Activated naive CD4-positive, alpha-beta T cell treated with anti-CD3 and anti-CD28 coated beads, Interleukin-2, amount 10 ng/mL, durations not matched to agents 7 days and 5 days (primary cell): Measurements from ENCODE around the gene CHDH.

Source experiments
- CTCF ChIA-PET: fragments of 350-600 bp; sonication (Branson Sonifier 250); formaldehyde crosslinking; loops from one replicate; lab custom pipeline; 2021; ENCODE audit warnings: antibody characterized with exemption; lab: Charles Lee
- DNase-seq: peaks from one replicate; pipeline ENCODE4 v3.0.0-alpha.2; 2020
- H3K27ac Mint-ChIP-seq: one replicate; pipeline ENCODE4 v1.8.0; 2021; ENCODE audit warnings: mild to moderate bottlenecking, moderate library complexity, mixed read lengths
- H3K27me3 Mint-ChIP-seq: one replicate; pipeline ENCODE4 v1.8.0; 2021; ENCODE audit warnings: mild to moderate bottlenecking, mixed read lengths
- H3K36me3 Mint-ChIP-seq: one replicate; pipeline ENCODE4 v1.8.0; 2021; ENCODE audit warnings: mixed read lengths
- H3K4me1 Mint-ChIP-seq: one replicate; pipeline ENCODE4 v1.8.0; 2021; ENCODE audit warnings: mixed read lengths
- H3K4me3 Mint-ChIP-seq: one replicate; pipeline ENCODE4 v1.8.0; 2021; ENCODE audit warnings: mild to moderate bottlenecking, moderate library complexity, mixed read lengths
- H3K9me3 Mint-ChIP-seq: one replicate; pipeline ENCODE4 v1.8.0; 2021; ENCODE audit warnings: mixed read lengths

CHDH gene

DNA sequence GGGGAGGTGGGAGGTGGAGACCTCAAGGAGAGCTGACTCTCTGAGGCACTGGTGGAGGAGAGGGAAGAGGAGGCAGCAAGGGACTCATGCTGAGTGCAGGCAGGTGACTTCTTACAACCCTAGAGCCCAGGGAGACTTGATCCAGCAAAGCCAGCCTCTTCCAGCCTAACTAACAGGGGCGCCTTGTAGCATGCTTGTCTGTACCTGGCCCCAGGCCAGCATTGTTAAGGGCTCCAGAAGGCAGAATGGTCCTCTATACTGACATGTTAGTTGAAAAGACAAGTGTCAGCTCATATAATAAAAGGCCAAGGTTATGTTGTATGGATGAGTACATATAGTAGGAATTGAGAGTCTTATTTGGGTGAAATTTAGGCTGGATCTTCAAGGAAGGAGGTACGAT, 65.4 kb downstream of the CHDH start:
- no peaks in the 10 kb centered on the region for H3K9me3 Mint-ChIP-seq

DNA sequence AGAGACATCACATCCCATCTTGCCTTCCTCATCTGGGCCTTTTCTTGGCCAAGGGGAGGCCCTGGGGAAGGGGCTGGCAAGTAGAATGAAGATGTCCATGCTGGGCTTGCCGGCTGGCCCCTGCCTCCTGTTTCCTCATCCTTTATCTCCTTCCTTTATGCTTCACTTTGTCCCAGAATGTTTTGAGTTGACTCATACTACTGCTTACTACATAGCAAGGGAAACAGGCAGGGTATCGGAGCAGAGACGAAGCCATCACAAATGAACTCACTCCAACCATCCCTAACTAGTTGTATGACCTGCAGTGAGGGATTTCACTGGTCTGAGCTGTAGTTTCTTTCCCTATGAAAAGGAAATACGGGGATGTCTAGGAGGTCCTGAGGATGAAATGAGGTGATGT, 66.0 kb downstream of the CHDH start:
- Mint-ChIP-seq H3K27me3 (peaks cover 38% of the 10 kb centered on the region), H3K36me3 (no peaks in the 10 kb centered on the region), H3K4me3 (no peak overlapping the region), H3K9me3 (no peaks in the 10 kb centered on the region), H3K27ac (no peak overlapping the region), H3K4me1 (no peaks in the 10 kb centered on the region)
- no peak for DNase-seq
- CTCF ChIA-PET, result no interaction called here

More for the DNA sequence above, 65.4 kb downstream of the CHDH start:
- Mint-ChIP-seq H3K4me3 (no peak overlapping the region), H3K36me3 (no peaks in the 10 kb centered on the region), H3K27ac (no peak overlapping the region), H3K4me1 (no peaks in the 10 kb centered on the region), H3K27me3 (peaks cover 38% of the 10 kb centered on the region)
- DNase-seq, result no peak
- CTCF ChIA-PET, result no interaction called here

- Mint-ChIP-seq H3K4me3 (no peak overlapping the region), H3K27me3 (peaks cover 35% of the 10 kb centered on the region)
- no peak for DNase-seq
These were observed 68.1 kb downstream of the CHDH start for GRCh38 chr3:53778153-53778552.

DNA sequence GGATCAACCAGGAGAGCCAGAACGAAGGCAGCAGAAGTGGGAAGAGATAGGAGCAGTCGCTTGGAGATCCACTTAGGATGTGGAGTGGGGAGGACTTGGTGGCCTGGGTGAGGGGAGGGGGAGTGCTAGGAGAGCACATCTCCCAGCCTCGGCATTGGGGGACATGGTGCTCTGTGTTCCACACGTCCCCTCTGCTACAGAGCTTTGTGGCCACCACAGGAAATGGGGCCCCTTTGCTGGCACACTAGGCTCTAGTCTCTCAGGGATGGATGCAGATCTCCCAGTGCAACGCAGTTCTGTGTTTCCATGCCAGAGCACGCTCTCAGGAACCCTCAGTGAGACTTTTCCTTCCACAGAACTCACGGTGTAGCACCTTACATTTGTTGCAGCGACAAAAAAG, 68.8 kb downstream of the CHDH start:
- DNase-seq, result no peak
- CTCF ChIA-PET, result no interaction called here
- Mint-ChIP-seq H3K27ac (no peak overlapping the region), H3K36me3 (no peaks in the 10 kb centered on the region), H3K9me3 (no peaks in the 10 kb centered on the region), H3K4me1 (no peaks in the 10 kb centered on the region), H3K27me3 (peaks cover 41% of the 10 kb centered on the region), H3K4me3 (no peak overlapping the region)

More at GRCh38 chr3:53778153-53778552, 68.1 kb downstream of the CHDH start:
- Mint-ChIP-seq H3K36me3 (no peaks in the 10 kb centered on the region), H3K9me3 (no peaks in the 10 kb centered on the region), H3K27ac (no peak overlapping the region), H3K4me1 (no peaks in the 10 kb centered on the region)
- CTCF ChIA-PET, result no interaction called here

- CTCF ChIA-PET, result no interaction called here
- H3K4me1 Mint-ChIP-seq, result no peaks in the 10 kb centered on the region
- H3K4me3 Mint-ChIP-seq, result no peak overlapping the region
- H3K36me3 Mint-ChIP-seq, result no peaks in the 10 kb centered on the region
- no peaks in the 10 kb centered on the region for H3K9me3 Mint-ChIP-seq
- peaks cover 45% of the 10 kb centered on the region for H3K27me3 Mint-ChIP-seq
- no peak overlapping the region for H3K27ac Mint-ChIP-seq
- no peak for DNase-seq
These were observed 69.6 kb downstream of the CHDH start for GRCh38 chr3:53776494-53777101.

DNA sequence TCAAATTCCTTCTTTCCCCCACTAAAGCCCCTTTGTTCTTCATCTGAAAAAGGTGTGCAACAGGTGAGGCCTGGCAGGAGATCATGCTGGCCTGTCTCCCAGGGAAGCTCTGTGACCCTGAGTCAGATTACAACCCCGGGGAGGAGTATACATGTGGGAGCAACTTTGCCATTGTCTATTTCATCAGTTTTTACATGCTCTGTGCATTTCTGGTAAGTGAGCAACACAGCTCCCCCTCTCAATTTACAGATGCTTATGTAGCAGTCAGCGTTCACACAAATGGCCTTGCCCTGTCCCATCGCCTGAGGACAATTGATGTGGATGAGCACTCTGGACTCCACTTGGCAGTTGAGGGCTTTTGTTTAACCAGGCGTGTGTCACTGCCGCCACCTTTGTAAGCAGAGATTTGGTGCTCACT, 70.4 kb downstream of the CHDH start:
- Mint-ChIP-seq H3K9me3 (no peaks in the 10 kb centered on the region), H3K36me3 (no peaks in the 10 kb centered on the region), H3K4me3 (no peak overlapping the region), H3K27me3 (peaks cover 42% of the 10 kb centered on the region), H3K27ac (no peak overlapping the region), H3K4me1 (no peaks in the 10 kb centered on the region)
- CTCF ChIA-PET, result no interaction called here
- DNase-seq, result no peak

GRCh38 chr3:53775018-53775417, 71.2 kb downstream of the CHDH start:
- CTCF ChIA-PET, result no interaction called here
- H3K27me3 Mint-ChIP-seq, result peaks cover 44% of the 10 kb centered on the region
- no peak for DNase-seq
- H3K4me3 Mint-ChIP-seq, result no peak overlapping the region
- H3K27ac Mint-ChIP-seq, result no peak overlapping the region
- no peaks in the 10 kb centered on the region for H3K4me1 Mint-ChIP-seq
- H3K9me3 Mint-ChIP-seq, result no peaks in the 10 kb centered on the region
- no peaks in the 10 kb centered on the region for H3K36me3 Mint-ChIP-seq

- H3K27me3 Mint-ChIP-seq, result peaks cover 48% of the 10 kb centered on the region
- no peaks in the 10 kb centered on the region for H3K36me3 Mint-ChIP-seq
- no peaks in the 10 kb centered on the region for H3K9me3 Mint-ChIP-seq
- H3K4me3 Mint-ChIP-seq, result no peak overlapping the region
- no peaks in the 10 kb centered on the region for H3K4me1 Mint-ChIP-seq
- CTCF ChIA-PET, result no interaction called here
- no peak for DNase-seq
- no peak overlapping the region for H3K27ac Mint-ChIP-seq
These were observed 71.8 kb downstream of the CHDH start for GRCh38 chr3:53774414-53774813.

DNA sequence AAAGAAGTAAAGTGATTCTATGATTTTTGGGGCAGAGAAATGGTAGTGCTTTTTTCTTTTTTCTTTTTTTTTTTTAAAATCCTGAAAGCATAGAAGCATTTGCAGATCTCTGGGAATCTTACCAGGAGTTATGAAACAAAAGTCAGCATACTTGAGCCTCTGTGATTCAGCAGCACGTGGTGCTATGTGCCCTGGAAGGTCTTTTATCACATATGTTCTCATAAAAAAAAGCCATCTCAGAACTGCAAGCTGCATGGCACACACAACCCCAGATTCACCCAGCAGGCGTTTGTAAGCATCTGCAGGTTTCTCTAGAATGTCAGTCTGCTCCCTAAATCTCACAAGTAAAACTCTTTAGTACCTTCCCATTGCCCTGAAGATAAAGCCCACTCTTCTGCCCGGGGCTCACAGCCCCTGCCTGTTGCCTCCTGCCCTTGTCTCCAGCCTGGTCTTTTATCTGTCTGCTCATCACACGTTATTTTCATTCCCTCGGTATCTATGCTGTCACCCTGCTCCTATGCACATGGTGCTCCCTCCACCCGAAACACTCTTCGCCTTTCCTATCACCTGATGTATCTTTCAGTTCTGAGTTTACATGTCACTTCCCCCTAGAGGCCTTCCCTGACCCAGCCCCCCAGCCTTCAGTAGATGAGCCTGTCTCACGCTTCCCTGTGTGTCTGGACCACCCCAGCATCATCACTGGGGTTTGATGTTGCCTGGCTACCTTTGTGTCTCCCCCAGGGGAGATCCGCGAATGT, 72.4 kb downstream of the CHDH start:
- Mint-ChIP-seq H3K27me3 (peaks cover 55% of the 10 kb centered on the region), H3K27ac (no peak overlapping the region)

DNA sequence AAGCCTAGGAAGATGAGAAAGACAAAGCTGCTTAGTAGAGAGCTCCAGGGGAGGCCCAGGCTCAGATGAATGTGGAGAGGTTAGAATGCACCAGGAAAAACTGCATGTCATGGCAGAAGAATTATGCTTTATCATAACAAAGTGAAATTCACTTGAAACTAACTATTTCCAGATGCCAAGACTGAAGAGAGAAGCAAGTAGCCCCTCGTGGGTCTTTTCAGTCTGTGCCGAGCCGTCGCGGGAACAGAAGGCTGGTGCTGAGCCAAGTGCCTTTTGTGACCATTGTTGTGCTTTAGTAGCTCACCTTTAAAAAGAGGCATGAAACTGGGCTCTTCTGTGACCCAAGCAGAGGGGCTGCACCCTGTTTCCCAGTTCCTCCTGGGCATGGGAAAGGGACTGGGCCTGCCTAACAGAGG, 73.2 kb downstream of the CHDH start:
- H3K4me1 Mint-ChIP-seq, result no peaks in the 10 kb centered on the region
- no peak overlapping the region for H3K4me3 Mint-ChIP-seq
- CTCF ChIA-PET, result interaction anchor here (0.6 kb wide), 1 partner anchor 63 kb away, joined by 4 read pairs; no protein-coding TSS in a partner anchor
- H3K27me3 Mint-ChIP-seq, result peaks cover 58% of the 10 kb centered on the region
- no peaks in the 10 kb centered on the region for H3K9me3 Mint-ChIP-seq
- no peak overlapping the region for H3K27ac Mint-ChIP-seq
- H3K36me3 Mint-ChIP-seq, result no peaks in the 10 kb centered on the region
- no peak for DNase-seq

More for the DNA sequence above, 72.4 kb downstream of the CHDH start:
- CTCF ChIA-PET, result interaction anchor here (0.6 kb wide), 1 partner anchor 63 kb away, joined by 4 read pairs; no protein-coding TSS in a partner anchor
- no peaks in the 10 kb centered on the region for H3K9me3 Mint-ChIP-seq
- no peaks in the 10 kb centered on the region for H3K4me1 Mint-ChIP-seq
- no peak overlapping the region for H3K4me3 Mint-ChIP-seq
- no peaks in the 10 kb centered on the region for H3K36me3 Mint-ChIP-seq
- no peak for DNase-seq

DNA sequence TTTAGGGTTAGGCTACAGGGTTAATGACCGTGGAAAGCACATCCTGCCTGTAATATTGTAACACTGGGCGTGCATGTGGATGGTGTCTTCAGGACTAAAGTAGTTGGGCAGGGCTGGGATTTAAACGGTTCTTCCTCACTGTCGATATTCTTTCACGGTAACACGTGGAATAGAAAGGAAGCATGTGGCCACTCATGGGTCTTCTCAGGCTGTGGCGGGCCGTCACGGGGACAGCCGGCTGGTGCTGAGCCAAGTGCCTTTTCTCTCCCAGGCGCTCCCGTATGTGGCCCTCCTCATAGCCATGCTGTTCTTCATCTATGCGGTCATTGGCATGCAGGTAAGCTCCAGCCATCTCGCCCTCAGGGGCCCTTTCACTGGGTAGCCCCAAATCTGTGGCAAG, 73.7 kb downstream of the CHDH start:
- Mint-ChIP-seq H3K27me3 (peaks cover 54% of the 10 kb centered on the region), H3K27ac (no peak overlapping the region), H3K4me1 (no peaks in the 10 kb centered on the region), H3K4me3 (no peak overlapping the region), H3K9me3 (no peaks in the 10 kb centered on the region), H3K36me3 (no peaks in the 10 kb centered on the region)
- DNase-seq, result no peak
- CTCF ChIA-PET, result no interaction called here

DNA sequence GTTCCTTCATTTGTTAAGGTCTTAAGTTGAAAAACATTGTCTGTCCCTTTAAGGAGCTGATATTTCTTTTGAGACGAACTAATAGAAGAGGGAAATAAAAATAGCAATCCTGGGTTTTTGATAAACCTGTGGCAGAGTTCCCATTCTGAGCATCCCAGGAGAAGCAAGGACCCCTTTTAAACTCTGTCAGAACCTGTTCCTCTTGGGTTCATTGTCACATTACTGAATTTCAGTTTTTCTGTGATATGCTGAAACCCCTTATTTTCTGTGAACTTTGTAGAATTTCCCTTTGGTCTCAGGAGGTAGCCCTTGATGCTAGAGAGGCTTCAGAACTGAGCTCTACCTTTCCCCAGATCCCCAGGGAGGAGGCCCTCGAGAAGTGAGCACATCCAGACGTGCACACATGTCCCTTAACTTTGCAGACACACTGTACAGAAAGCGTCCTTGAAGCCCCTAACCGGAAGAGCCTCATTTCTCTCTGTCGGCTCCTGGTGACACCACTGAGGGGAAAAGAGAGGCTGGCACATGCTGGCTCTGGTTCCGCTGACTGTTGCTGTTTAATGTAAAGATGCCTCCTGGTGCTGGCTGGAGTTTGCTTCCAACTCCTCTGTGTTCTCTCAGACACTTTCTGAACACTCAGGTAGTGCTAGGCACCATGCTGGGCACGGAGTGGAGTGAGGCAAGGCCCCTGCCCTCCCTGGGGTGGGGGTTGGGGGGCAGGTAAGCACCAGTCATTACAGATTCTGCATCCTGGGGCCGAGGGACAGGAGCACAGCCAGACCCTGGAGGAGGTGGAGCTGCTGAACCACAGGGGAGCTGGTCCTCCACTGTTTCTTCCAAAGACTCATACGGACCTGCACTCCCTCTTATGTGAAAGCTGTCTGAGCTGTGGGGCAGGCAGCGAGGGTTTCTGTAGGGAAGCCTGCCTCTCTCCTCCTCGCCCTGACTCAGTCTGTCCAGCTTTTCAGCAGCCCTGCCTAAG, 77.5 kb downstream of the CHDH start:
- Mint-ChIP-seq H3K4me3 (no peak overlapping the region), H3K4me1 (no peaks in the 10 kb centered on the region), H3K36me3 (no peaks in the 10 kb centered on the region), H3K27me3 (peaks cover 52% of the 10 kb centered on the region), H3K27ac (peak overlapping the region; percentile 30), H3K9me3 (no peaks in the 10 kb centered on the region)
- CTCF ChIA-PET, result no interaction called here
- DNase-seq, result no peak

GRCh38 chr3:53766706-53767105, 79.5 kb downstream of the CHDH start:
- Mint-ChIP-seq H3K27me3 (peaks cover 36% of the 10 kb centered on the region), H3K27ac (no peak overlapping the region), H3K36me3 (no peaks in the 10 kb centered on the region), H3K4me3 (no peak overlapping the region), H3K9me3 (no peaks in the 10 kb centered on the region), H3K4me1 (no peaks in the 10 kb centered on the region)
- CTCF ChIA-PET, result interaction anchor here (1.0 kb wide), 1 partner anchor 37 kb away, joined by 3 read pairs; no protein-coding TSS in a partner anchor
- no peak for DNase-seq

- peaks cover 30% of the 10 kb centered on the region for H3K27me3 Mint-ChIP-seq
- H3K9me3 Mint-ChIP-seq, result no peaks in the 10 kb centered on the region
- no peak for DNase-seq
- H3K4me1 Mint-ChIP-seq, result no peaks in the 10 kb centered on the region
- CTCF ChIA-PET, result interaction anchor here (1.0 kb wide), 1 partner anchor 36 kb away, joined by 3 read pairs; no protein-coding TSS in a partner anchor
- no peak overlapping the region for H3K4me3 Mint-ChIP-seq
- H3K36me3 Mint-ChIP-seq, result no peaks in the 10 kb centered on the region
- H3K27ac Mint-ChIP-seq, result no peak overlapping the region
These were observed 80.5 kb downstream of the CHDH start for GRCh38 chr3:53765753-53766152.
